Fibroblast of villous mesenchyme (primary cell): ENCODE measurements around the gene OR10G2. TPM values are rescaled to one million over a fixed set of nuclear protein-coding genes. Genes with fewer than 3 reads are reported as not detected.
"Not testable (repeated sequence)": the region's sequence is repeated elsewhere in the genome, so short reads cannot be mapped to it uniquely, and the experiment has no call there.

Experiments used
- DNase-seq: peaks from one replicate; pipeline ENCODE4 v3.0.0-alpha.2; 2010; ENCODE audit warnings: low read depth
- H3K4me3 ChIP-seq: 2 replicates; pipeline ENCODE4 v1.5.1; 2011; ENCODE audit warnings: low read depth, mild to moderate bottlenecking, low read length
- CTCF ChIP-seq: IDR thresholded peaks from 2 replicates; pipeline ENCODE4 v1.5.1; 2012; ENCODE audit warnings: low read depth, mild to moderate bottlenecking, low read length; ENCODE audit not compliant: insufficient read depth
- total RNA-seq: library from RNA; depleted of rRNA; stranded (reverse); fragments of >200 nt; gene quantifications from 2 replicates; pipeline ENCODE4 v1.2.3, GENCODE V29; 2012

Gene OR10G2
- total RNA-seq, 1 donor = not detected

- no peak for TF ChIP-seq CTCF
- no peak overlapping the region for H3K4me3 ChIP-seq
- no peak for DNase-seq
These were observed 20.5 kb downstream of the OR10G2 start for GRCh38 chr14:21614240-21614639.

GRCh38 chr14:21612324-21612723 is 22.4 kb downstream of the OR10G2 start:
- H3K4me3 ChIP-seq = no peak overlapping the region
- TF ChIP-seq CTCF = no peak
- DNase-seq = no peak

GRCh38 chr14:21602181-21602580 is 32.6 kb downstream of the OR10G2 start:
- not testable (repeated sequence) for H3K4me3 ChIP-seq, DNase-seq

- no peak for TF ChIP-seq CTCF
- DNase-seq = no peak
- no peak overlapping the region for H3K4me3 ChIP-seq
These were observed 45.4 kb downstream of the OR10G2 start for GRCh38 chr14:21589317-21589716.

Other genes with a start within 250 kb of the OR10G2 start
- 59.3 and 85.1 TPM in 2 replicates for gene CHD8, start 178.8 kb downstream of the OR10G2 start, total RNA-seq
- gene RAB2B, start 158.0 kb downstream of the OR10G2 start, total RNA-seq = 22.9 and 41.0 TPM in 2 replicates
- gene TOX4, start 157.7 kb downstream of the OR10G2 start, total RNA-seq = 26.4 and 39.3 TPM in 2 replicates
- 35.1 and 51.8 TPM in 2 replicates for gene METTL3, start 123.6 kb downstream of the OR10G2 start, total RNA-seq
- gene SALL2, start 108.6 kb downstream of the OR10G2 start, total RNA-seq = 3.2 and 3.9 TPM in 2 replicates
- not detected in 2 replicates for gene OR10G3, start 54.9 kb downstream of the OR10G2 start, total RNA-seq
- not detected in 2 replicates for gene OR4E2, start 18.9 kb upstream of the OR10G2 start, total RNA-seq
- gene OR4E1, start 38.9 kb upstream of the OR10G2 start, total RNA-seq = not detected in 2 replicates